HL-60 (cell line): ENCODE measurements around the gene XYLT1.

ENCODE experiments used
- DNase-seq, 2 experiments: peaks; one replicate each; pipeline ENCODE4 v3.0.0-alpha.2; 2010 to 2020; ENCODE audit warnings: low read depth in 1 of 2, low spot score in 1 of 2
- H3K27ac ChIP-seq: fragments of 250-450 bp; sonication (Bioruptor Pico); replicated peaks from 2 replicates; pipeline ENCODE4 v1.5.1; 2020; ENCODE audit warnings: mild to moderate bottlenecking, moderate library complexity
- H3K27me3 ChIP-seq: fragments of 250-450 bp; sonication (Bioruptor Pico); 2 replicates; pipeline ENCODE4 v1.5.1; 2021; ENCODE audit warnings: mild to moderate bottlenecking, moderate library complexity; ENCODE audit not compliant: insufficient read depth, poor library complexity, severe bottlenecking
- H3K4me3 ChIP-seq: replicated peaks from 2 replicates; pipeline ENCODE4 v1.5.1; 2011; ENCODE audit warnings: mild to moderate bottlenecking, control low read depth, low read length; ENCODE audit not compliant: insufficient read depth
- CTCF ChIP-seq: IDR thresholded peaks from one replicate; pipeline ENCODE4 v1.5.1; 2011; ENCODE audit warnings: low read length, control low read depth, inconsistent platforms; ENCODE audit not compliant: insufficient read depth
- GABPA ChIP-seq: IDR thresholded peaks from 2 replicates; pipeline ENCODE4 v1.6.1; 2012; ENCODE audit warnings: low read depth
- POLR2AphosphoS5 ChIP-seq: IDR thresholded peaks from 2 replicates; pipeline ENCODE4 v1.6.1; 2012; ENCODE audit warnings: low read depth
- REST ChIP-seq: IDR thresholded peaks from 2 replicates; pipeline ENCODE4 v1.6.1; 2012; ENCODE audit warnings: low read depth; ENCODE audit not compliant: insufficient replicate concordance
- SPI1 ChIP-seq: IDR thresholded peaks from 2 replicates; pipeline ENCODE4 v1.6.1; 2012; ENCODE audit warnings: low read depth, mild to moderate bottlenecking, borderline replicate concordance

The XYLT1 gene

GRCh38 chr16:17116595-17117322 lies 354.0 kb downstream of the XYLT1 start:
- Histone ChIP-seq H3K27ac (no peak overlapping the region), H3K4me3 (no peak overlapping the region), H3K27me3 (no peaks in the 10 kb centered on the region)
- TF ChIP-seq GABPA, result no peak
- no peak for TF ChIP-seq SPI1
- TF ChIP-seq POLR2AphosphoS5, result no peak
- no peak for TF ChIP-seq REST
- TF ChIP-seq CTCF, result no peak
- DNase-seq, result no peak

GRCh38 chr16:17109413-17109812 lies 361.3 kb downstream of the XYLT1 start:
- Histone ChIP-seq H3K27me3 (no peaks in the 10 kb centered on the region), H3K4me3 (no peak overlapping the region), H3K27ac (no peak overlapping the region)
- TF ChIP-seq CTCF (no peak), REST (no peak), GABPA (no peak), SPI1 (no peak), POLR2AphosphoS5 (no peak)
- no peak for DNase-seq

GRCh38 chr16:17108596-17108995 lies 362.2 kb downstream of the XYLT1 start:
- H3K27ac ChIP-seq, result no peak overlapping the region
- DNase-seq, result no peak
- no peaks in the 10 kb centered on the region for H3K27me3 ChIP-seq
- TF ChIP-seq SPI1, result no peak
- TF ChIP-seq POLR2AphosphoS5, result no peak
- TF ChIP-seq REST, result no peak
- TF ChIP-seq GABPA, result no peak
- no peak for TF ChIP-seq CTCF
- H3K4me3 ChIP-seq, result no peak overlapping the region
